ENCODE measurements around the gene DNLZ. TPM values are rescaled to one million over a fixed set of nuclear protein-coding genes. Genes with fewer than 3 reads are reported as not detected.

DNLZ gene
- total and polyA plus RNA-seq, 3 experiments from 2014 or later = 40.6 to 65.6 (median 43.0) TPM

DNA sequence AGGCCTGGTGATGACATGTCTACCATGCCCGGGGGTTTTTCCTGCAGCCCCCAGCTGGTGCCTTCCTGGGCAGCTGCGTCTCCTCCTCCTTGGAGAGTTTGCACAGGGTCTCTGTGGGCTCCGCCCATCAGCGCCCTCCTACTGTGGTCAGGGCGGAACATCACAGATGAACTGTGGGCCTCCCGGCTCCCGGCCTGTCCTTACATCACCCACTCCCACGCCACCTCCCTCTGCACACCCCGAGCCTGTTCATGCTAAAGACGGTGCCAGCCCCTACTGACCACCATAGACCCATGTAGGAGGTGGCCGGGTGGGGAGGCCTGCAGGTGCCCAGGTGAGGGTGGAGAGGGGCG, 23.6 kb downstream of the DNLZ start:
- Histone ChIP-seq H3K4me1 (ENCODE audit: insufficient read depth, low read length) (no peaks in the 10 kb centered on the region), H3K36me3 (ENCODE audit: insufficient read depth, low read length) (no peaks in the 10 kb centered on the region), H3K27ac (ENCODE audit: low read depth, low read length) (no peak overlapping the region), H3K27me3 (ENCODE audit: insufficient read depth, low read length, poor library complexity, severe bottlenecking) (no peaks in the 10 kb centered on the region), H3K9me3 (ENCODE audit: low read length) (no peaks in the 10 kb centered on the region), H3K4me3 (ENCODE audit: low read length) (no peak overlapping the region)
- POLR2A ChIA-PET = no interaction called here
- DNase-seq = no peak
- H3K4me3 Mint-ChIP-seq = no peak overlapping the region
- H3K9me3 Mint-ChIP-seq = no peaks in the 10 kb centered on the region
- H3K4me1 Mint-ChIP-seq = peaks cover 0 to 3% (median 0%) of the 10 kb centered on the region in 3 donors
- H3K36me3 Mint-ChIP-seq = no peaks in the 10 kb centered on the region
- H3K27ac Mint-ChIP-seq = no peak overlapping the region
- no peaks in the 10 kb centered on the region for H3K27me3 Mint-ChIP-seq
- CTCF ChIA-PET = no interaction called here

DNA sequence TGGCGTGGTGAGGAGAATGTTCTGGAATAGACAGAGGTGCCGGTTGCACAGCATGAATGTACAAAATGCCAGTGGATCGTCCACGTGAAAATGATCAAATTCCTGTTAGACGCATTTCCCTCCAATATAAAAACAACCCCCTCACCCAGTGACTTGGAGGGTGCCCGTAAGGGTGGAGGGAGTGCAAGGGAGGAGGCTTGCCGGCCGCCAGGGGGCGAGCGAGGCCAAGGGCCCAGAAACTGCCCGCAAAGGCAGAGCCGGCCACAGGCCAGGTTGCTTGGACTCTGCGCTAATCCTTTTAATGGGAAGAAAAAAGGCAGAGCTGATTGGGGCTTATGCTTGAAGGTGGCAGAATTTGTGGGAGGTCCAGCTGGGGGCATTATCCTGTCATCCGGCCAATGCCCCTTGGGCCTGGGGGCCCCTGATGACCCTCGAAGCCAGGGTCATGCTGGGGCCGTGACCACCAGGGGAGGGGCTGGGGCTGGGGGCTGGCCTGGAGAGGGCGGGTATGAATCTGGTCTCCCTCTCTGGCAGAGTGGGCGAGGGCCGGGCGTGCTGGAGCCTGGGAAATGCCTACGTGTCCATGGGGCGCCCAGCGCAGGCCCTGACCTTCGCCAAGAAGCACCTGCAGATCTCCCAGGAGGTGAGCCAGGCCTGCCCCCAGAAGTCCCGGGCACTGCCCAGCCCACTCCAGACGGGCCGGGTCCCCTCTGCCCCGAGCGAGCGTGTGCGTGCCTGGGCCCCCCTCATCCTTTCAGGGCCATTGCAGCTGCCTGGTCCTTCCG, 24.2 kb downstream of the DNLZ start:
- Mint-ChIP-seq H3K4me3 (no peak overlapping the region), H3K36me3 (no peaks in the 10 kb centered on the region), H3K27me3 (no peaks in the 10 kb centered on the region), H3K27ac (no peak overlapping the region), H3K4me1 (peaks cover 0 to 3% (median 0%) of the 10 kb centered on the region in 3 donors), H3K9me3 (no peaks in the 10 kb centered on the region)
- H3K27ac ChIP-seq (ENCODE audit: low read depth, low read length) = no peak overlapping the region
- H3K27me3 ChIP-seq (ENCODE audit: insufficient read depth, low read length, poor library complexity, severe bottlenecking) = no peaks in the 10 kb centered on the region
- CTCF ChIA-PET = no interaction called here
- POLR2A ChIA-PET = no interaction called here
- DNase-seq = peak in 3 of 5 donors; percentile 18 to 30 (median 19)
- no peaks in the 10 kb centered on the region for H3K36me3 ChIP-seq (ENCODE audit: insufficient read depth, low read length)
- H3K4me3 ChIP-seq (ENCODE audit: low read length) = no peak overlapping the region
- no peaks in the 10 kb centered on the region for H3K9me3 ChIP-seq (ENCODE audit: low read length)
- no peaks in the 10 kb centered on the region for H3K4me1 ChIP-seq (ENCODE audit: insufficient read depth, low read length)

DNA sequence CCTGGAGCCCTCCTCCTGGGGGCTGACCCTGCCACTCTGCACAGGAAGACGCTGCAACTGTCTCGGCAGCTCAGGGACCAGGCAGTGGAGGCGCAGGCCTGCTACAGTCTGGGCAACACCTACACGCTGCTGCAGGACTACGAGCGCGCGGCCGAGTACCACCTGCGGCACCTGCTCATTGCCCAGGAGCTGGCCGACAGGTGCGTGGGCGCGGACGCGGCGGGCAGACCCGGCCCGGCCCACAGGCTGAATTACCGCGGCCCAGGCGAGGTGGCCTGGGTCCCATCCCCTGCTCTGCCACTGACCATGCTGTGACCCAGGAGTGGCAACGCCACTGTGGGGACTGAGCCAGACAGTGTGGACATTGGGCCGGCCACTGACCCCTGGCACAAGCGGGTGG, 25.0 kb downstream of the DNLZ start:
- POLR2A ChIA-PET = no interaction called here

DNA sequence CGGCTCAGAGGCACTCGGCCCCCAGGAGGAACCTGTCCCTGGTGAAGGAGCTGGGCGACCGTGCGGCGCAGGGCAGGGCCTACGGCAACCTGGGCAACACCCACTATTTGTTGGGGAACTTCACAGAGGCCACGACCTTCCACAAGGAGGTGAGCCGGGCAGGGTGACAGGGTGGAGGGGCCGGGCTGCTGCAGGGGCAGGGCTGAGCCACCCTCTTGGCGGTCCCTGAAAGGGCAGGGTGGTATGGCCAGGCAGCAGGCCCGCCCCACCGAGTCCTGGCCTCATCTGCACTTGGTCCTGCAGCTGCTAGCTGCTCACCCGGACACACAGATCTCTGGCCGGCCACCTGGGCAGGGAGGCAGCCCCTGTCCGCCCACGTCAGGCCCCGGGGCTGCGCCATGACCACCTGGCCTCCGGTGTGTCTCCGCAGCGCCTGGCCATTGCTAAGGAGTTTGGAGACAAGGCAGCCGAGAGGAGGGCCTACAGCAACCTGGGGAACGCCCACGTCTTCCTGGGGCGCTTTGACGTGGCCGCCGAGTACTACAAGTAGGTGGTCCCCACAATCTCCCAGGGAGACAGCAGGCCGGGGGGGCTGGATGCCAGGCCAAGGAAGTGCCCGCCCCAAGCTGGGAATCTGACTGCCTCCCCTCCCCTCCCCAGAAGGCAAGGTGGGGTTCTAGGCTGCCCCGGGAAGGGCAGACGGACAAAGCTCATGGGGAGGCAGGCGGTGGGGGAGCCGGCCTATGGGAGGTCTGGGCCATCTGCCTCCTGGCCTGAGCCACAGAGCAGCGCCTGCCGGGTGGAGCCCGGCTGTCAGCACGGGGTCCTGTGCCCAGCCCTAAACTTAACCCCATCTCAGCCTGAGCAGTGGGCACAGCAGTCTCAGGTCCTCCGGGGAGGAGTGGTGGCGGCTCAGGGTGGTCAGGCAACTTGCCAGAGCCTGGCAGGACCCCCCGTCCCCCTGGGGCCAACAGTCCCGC, 25.8 kb downstream of the DNLZ start:
- DNase-seq = no peak

More for the DNA sequence above, 25.0 kb downstream of the DNLZ start:
- Mint-ChIP-seq H3K4me1 (peaks cover 0 to 3% (median 0%) of the 10 kb centered on the region in 3 donors), H3K9me3 (no peaks in the 10 kb centered on the region), H3K27me3 (no peaks in the 10 kb centered on the region), H3K27ac (no peak overlapping the region), H3K4me3 (no peak overlapping the region), H3K36me3 (no peaks in the 10 kb centered on the region)
- H3K4me1 ChIP-seq (ENCODE audit: insufficient read depth, low read length) = no peaks in the 10 kb centered on the region
- H3K4me3 ChIP-seq (ENCODE audit: low read length) = no peak overlapping the region
- no peaks in the 10 kb centered on the region for H3K36me3 ChIP-seq (ENCODE audit: insufficient read depth, low read length)
- no peak overlapping the region for H3K27ac ChIP-seq (ENCODE audit: low read depth, low read length)
- H3K27me3 ChIP-seq (ENCODE audit: insufficient read depth, low read length, poor library complexity, severe bottlenecking) = no peaks in the 10 kb centered on the region
- H3K9me3 ChIP-seq (ENCODE audit: low read length) = no peaks in the 10 kb centered on the region
- CTCF ChIA-PET = interaction anchor here (1.5 kb wide), 1 partner anchor 23 kb away, joined by 3 read pairs; no protein-coding TSS in a partner anchor
- DNase-seq = no peak

DNA sequence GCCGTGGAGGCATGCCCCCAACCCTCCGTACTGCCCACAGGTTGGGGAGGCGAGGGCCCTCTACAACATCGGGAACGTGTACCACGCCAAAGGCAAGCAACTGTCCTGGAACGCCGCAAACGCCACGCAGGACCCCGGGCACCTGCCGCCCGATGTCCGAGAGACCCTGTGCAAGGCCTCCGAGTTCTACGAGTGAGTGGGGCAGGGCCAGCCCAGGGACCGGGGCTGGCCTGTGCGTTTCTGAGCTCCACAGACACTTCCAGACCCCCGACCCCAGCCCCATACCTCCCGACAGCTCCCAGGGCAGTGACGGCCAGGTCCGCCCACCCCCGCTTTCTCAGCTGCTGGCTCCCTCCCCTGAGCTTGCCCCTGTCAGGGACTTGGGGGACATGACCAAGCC, 26.7 kb downstream of the DNLZ start:
- Histone ChIP-seq H3K4me3 (ENCODE audit: low read length) (no peak overlapping the region), H3K4me1 (ENCODE audit: insufficient read depth, low read length) (no peaks in the 10 kb centered on the region), H3K27ac (ENCODE audit: low read depth, low read length) (no peak overlapping the region), H3K36me3 (ENCODE audit: insufficient read depth, low read length) (no peaks in the 10 kb centered on the region), H3K27me3 (ENCODE audit: insufficient read depth, low read length, poor library complexity, severe bottlenecking) (no peaks in the 10 kb centered on the region), H3K9me3 (ENCODE audit: low read length) (no peaks in the 10 kb centered on the region)
- no peak for DNase-seq
- ChIA-PET POLR2A (no interaction called here), CTCF (interaction anchor here (1.5 kb wide), 1 partner anchor 25 kb away, joined by 3 read pairs; no protein-coding TSS in a partner anchor)
- H3K36me3 Mint-ChIP-seq = no peaks in the 10 kb centered on the region
- no peaks in the 10 kb centered on the region for H3K27me3 Mint-ChIP-seq
- H3K9me3 Mint-ChIP-seq = no peaks in the 10 kb centered on the region
- H3K27ac Mint-ChIP-seq = no peak overlapping the region
- H3K4me3 Mint-ChIP-seq = no peak overlapping the region
- no peaks in the 10 kb centered on the region for H3K4me1 Mint-ChIP-seq

More for the DNA sequence above, 25.8 kb downstream of the DNLZ start:
- H3K4me3 ChIP-seq (ENCODE audit: low read length) = no peak overlapping the region
- H3K9me3 ChIP-seq (ENCODE audit: low read length) = no peaks in the 10 kb centered on the region
- ChIA-PET CTCF (interaction anchor here (1.5 kb wide), 1 partner anchor 24 kb away, joined by 3 read pairs; no protein-coding TSS in a partner anchor), POLR2A (no interaction called here)
- H3K27ac Mint-ChIP-seq = no peak overlapping the region
- no peaks in the 10 kb centered on the region for H3K36me3 Mint-ChIP-seq
- H3K36me3 ChIP-seq (ENCODE audit: insufficient read depth, low read length) = no peaks in the 10 kb centered on the region
- peaks cover 0 to 1% (median 0%) of the 10 kb centered on the region in 3 donors for H3K4me1 Mint-ChIP-seq
- no peaks in the 10 kb centered on the region for H3K9me3 Mint-ChIP-seq
- H3K27me3 ChIP-seq (ENCODE audit: insufficient read depth, low read length, poor library complexity, severe bottlenecking) = no peaks in the 10 kb centered on the region
- H3K27me3 Mint-ChIP-seq = no peaks in the 10 kb centered on the region
- no peak overlapping the region for H3K27ac ChIP-seq (ENCODE audit: low read depth, low read length)
- no peak overlapping the region for H3K4me3 Mint-ChIP-seq
- H3K4me1 ChIP-seq (ENCODE audit: insufficient read depth, low read length) = no peaks in the 10 kb centered on the region

DNA sequence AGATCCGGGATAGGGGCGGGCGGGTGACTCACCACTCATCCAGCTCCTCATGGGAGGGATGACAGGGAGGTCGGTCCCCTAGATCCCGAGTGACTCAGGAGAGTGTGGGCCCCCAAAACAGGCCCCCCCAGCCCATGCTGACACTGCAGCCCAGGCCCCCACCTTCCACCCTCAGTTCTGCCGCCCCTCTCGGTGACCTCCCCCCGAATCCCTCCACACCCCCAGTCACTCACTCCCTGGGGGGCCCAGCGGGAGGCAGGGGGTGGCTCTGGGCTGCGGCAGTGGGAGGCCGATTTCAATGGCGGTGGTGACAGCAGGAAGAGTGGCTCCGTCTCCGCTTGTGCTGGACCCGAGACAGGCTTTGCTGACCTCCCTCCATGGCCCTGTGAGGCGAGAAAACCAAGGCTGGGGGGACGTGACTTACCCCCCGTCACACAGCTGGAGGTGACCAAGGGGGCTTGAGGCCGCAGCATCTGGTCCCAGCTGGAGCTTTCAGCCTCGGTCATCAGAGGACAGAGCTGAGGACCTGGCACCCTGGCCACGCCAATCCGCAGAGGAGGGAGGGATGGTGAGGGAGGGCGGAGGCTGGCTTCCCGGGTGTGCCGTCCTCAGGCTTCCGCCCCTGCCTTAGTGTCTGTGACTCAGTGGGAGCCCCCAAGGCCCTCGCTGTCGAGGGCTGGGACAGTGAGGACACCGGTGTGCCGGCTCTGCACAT, 27.2 kb downstream of the DNLZ start:
- Mint-ChIP-seq H3K27me3 (no peaks in the 10 kb centered on the region), H3K27ac (no peak overlapping the region), H3K4me1 (no peaks in the 10 kb centered on the region), H3K9me3 (no peaks in the 10 kb centered on the region), H3K36me3 (no peaks in the 10 kb centered on the region), H3K4me3 (no peak overlapping the region)
- Histone ChIP-seq H3K4me3 (ENCODE audit: low read length) (no peak overlapping the region), H3K4me1 (ENCODE audit: insufficient read depth, low read length) (no peaks in the 10 kb centered on the region), H3K27me3 (ENCODE audit: insufficient read depth, low read length, poor library complexity, severe bottlenecking) (no peaks in the 10 kb centered on the region), H3K9me3 (ENCODE audit: low read length) (no peaks in the 10 kb centered on the region), H3K27ac (ENCODE audit: low read depth, low read length) (no peak overlapping the region), H3K36me3 (ENCODE audit: insufficient read depth, low read length) (no peaks in the 10 kb centered on the region)
- ChIA-PET POLR2A (no interaction called here), CTCF (no interaction called here)
- no peak for DNase-seq

DNA sequence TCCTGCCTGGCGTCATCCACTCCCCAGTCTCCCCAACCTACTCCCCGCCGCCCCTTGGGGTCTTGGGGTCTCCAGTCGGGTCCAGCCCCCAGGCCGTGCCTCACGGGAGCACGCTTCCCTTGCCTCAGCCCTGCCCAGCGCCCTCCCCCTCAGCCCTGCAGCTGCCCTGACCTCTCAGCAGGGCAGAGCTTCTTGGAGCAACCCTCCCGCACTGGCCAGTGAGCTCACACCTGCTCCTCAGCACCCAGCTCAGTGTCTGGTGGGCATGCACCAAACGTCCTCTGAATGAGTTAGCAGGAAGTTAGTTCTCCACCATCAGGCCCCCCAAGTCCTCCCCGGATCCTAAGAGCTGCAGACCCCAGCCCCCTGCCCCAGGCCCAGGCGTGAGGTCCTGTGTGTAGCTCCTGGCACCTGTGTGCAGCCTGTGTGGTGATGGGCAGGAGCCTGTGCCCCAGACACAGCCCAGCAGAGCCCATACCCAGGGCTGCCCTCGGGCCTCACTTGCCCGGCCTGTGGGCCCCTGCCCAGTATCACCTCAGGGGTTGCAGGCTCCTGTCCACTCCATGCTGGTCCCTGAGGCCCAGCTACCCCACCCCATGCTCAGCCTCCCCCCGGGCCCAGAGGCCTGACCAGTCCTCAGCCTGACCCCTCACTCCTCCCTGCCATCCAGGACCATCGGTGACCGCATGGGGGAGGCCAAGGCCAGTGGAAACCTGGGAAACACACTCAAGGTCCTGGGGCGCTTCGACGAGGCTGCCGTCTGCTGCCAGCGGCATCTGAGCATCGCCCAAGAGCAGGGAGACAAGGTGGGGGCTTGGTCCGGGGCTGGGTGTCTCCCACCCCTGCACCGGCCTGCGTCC, 28.0 kb downstream of the DNLZ start:
- Histone ChIP-seq H3K4me1 (ENCODE audit: insufficient read depth, low read length) (no peaks in the 10 kb centered on the region), H3K4me3 (ENCODE audit: low read length) (no peak overlapping the region), H3K27me3 (ENCODE audit: insufficient read depth, low read length, poor library complexity, severe bottlenecking) (no peaks in the 10 kb centered on the region), H3K27ac (ENCODE audit: low read depth, low read length) (no peak overlapping the region), H3K36me3 (ENCODE audit: insufficient read depth, low read length) (no peaks in the 10 kb centered on the region), H3K9me3 (ENCODE audit: low read length) (no peaks in the 10 kb centered on the region)
- Mint-ChIP-seq H3K4me3 (no peak overlapping the region), H3K4me1 (no peaks in the 10 kb centered on the region), H3K27me3 (no peaks in the 10 kb centered on the region), H3K27ac (peak overlapping the region in 1 of 8 donors; percentile 43), H3K36me3 (no peaks in the 10 kb centered on the region), H3K9me3 (no peaks in the 10 kb centered on the region)
- ChIA-PET POLR2A (no interaction called here), CTCF (no interaction called here)
- no peak for DNase-seq
